GM12878 (cell line): ENCODE data around the gene KDM4C. TPM values are rescaled to one million over a fixed set of nuclear protein-coding genes. Genes with fewer than 3 reads are reported as not detected.

Source experiments
- ATAC-seq: fragments of 200-7000 bp; cut with Tn5 transposase; 3 replicates; pipeline ENCODE4 v1.9.1; 2020; ENCODE audit warnings: mild to moderate bottlenecking, moderate library complexity
- BruUV-seq: library from RNA; stranded (reverse); fragments of 400-500 nt; replicated peaks from 2 replicates; lab custom pipeline; 2021; lab: Mats Ljungman, UMichigan
- CTCF ChIA-PET: fragments of 300-600 bp; sonication (Branson Sonifier 250); formaldehyde crosslinking; extraction: SDS; loops from one replicate; lab custom pipeline; 2021; ENCODE audit warnings: inconsistent platforms; lab: Yijun Ruan, JAX
- POLR2A ChIA-PET: fragments of 350-600 bp; formaldehyde crosslinking; extraction: SDS; loops from one replicate; lab custom pipeline; 2021; ENCODE audit warnings: inconsistent platforms; lab: Charles Lee
- RAD21 ChIA-PET: fragments of 300-600 bp; sonication (Branson Sonifier 250); formaldehyde crosslinking; loops from one replicate; lab custom pipeline; 2023; ENCODE audit warnings: antibody characterized with exemption; ENCODE audit not compliant: unreplicated experiment; lab: Charles Lee
- SMC1A ChIA-PET: fragments of 300-600 bp; sonication (Branson Sonifier 250); formaldehyde crosslinking; loops from one replicate; lab custom pipeline; 2023; ENCODE audit not compliant: unreplicated experiment, uncharacterized antibody; lab: Charles Lee
- DNase-seq: peaks from one replicate; pipeline ENCODE4 v3.0.0-alpha.2; 2011; ENCODE audit warnings: low read depth, low spot score
- FAIRE-seq: peaks from 3 replicates; lab custom pipeline; 2011; peaks lifted over from hg19 to GRCh38; lab: Jason Lieb, UNC
- H2AFZ ChIP-seq: 2 replicates; pipeline ENCODE4 v1.6.0; 2011; ENCODE audit warnings: low read depth, low read length, control low read depth; ENCODE audit not compliant: control insufficient read depth
- H3K27ac ChIP-seq: 2 replicates; pipeline ENCODE4 v1.5.1; 2011; ENCODE audit warnings: control low read depth; ENCODE audit not compliant: control insufficient read depth, insufficient read depth
- H3K27me3 ChIP-seq, 2 experiments: replicated peaks in 1 of 2; 2 replicates each; pipeline versions ENCODE4 v1.6.0 to v1.6.1; 2011; ENCODE audit warnings: low read length in 1 of 2; ENCODE audit not compliant: control insufficient read depth in 2 of 2, insufficient read depth in 2 of 2
- H3K36me3 ChIP-seq, 2 experiments: 2 replicates each; pipeline ENCODE4 v1.5.1; 2011; ENCODE audit warnings: low read length in 1 of 2; ENCODE audit not compliant: control insufficient read depth in 2 of 2, insufficient read depth in 2 of 2
- H3K4me1 ChIP-seq: 2 replicates; pipeline ENCODE4 v1.6.1; 2011; ENCODE audit warnings: mild to moderate bottlenecking, low read length, moderate library complexity, mixed read lengths; ENCODE audit not compliant: control insufficient read depth, insufficient read depth
- H3K4me2 ChIP-seq: 2 replicates; pipeline ENCODE4 v1.6.0; 2011; ENCODE audit warnings: control low read depth; ENCODE audit not compliant: control insufficient read depth, insufficient read depth
- H3K4me3 ChIP-seq: fragments of 200-600 bp; sonication (generic); 2 replicates; pipeline ENCODE4 v1.5.1; 2016
- H3K79me2 ChIP-seq: 2 replicates; pipeline ENCODE4 v1.6.0; 2011; ENCODE audit warnings: low read length; ENCODE audit not compliant: control insufficient read depth, insufficient read depth
- H3K9ac ChIP-seq: 2 replicates; pipeline ENCODE4 v1.8.0; 2011; ENCODE audit warnings: low read length, control low read depth, mixed read lengths; ENCODE audit not compliant: control insufficient read depth, insufficient read depth
- H3K9me3 ChIP-seq: replicated peaks from 3 replicates; pipeline ENCODE4 v1.5.1; 2011; ENCODE audit warnings: mild to moderate bottlenecking, low read length; ENCODE audit not compliant: control insufficient read depth, insufficient read depth
- H4K20me1 ChIP-seq: 2 replicates; pipeline ENCODE4 v1.6.0; 2011; ENCODE audit not compliant: control insufficient read depth, insufficient read depth
- FOXM1 ChIP-seq: IDR thresholded peaks from 2 replicates; pipeline ENCODE4 v1.6.1; 2012; ENCODE audit warnings: low read depth, mild to moderate bottlenecking, inconsistent platforms, low read length, moderate library complexity
- JUNB ChIP-seq: IDR thresholded peaks from 2 replicates; pipeline ENCODE4 v1.6.1; 2016; ENCODE audit warnings: antibody characterized with exemption, mild to moderate bottlenecking
- KLF5 ChIP-seq: fragments of 450-650 bp; IDR thresholded peaks from 2 replicates; pipeline ENCODE4 v1.6.1; 2014; ENCODE audit warnings: mild to moderate bottlenecking; ENCODE audit not compliant: partially characterized antibody
- MEF2B ChIP-seq: fragments of 450-650 bp; IDR thresholded peaks from 2 replicates; pipeline ENCODE4 v1.6.1; 2018; ENCODE audit warnings: mild to moderate bottlenecking, moderate library complexity; ENCODE audit not compliant: partially characterized antibody, poor library complexity, severe bottlenecking
- MYC ChIP-seq: IDR thresholded peaks from 2 replicates; pipeline ENCODE4 v1.6.1; 2011; ENCODE audit warnings: mild to moderate bottlenecking, low read length, moderate library complexity, inconsistent platforms; ENCODE audit not compliant: insufficient read depth, insufficient replicate concordance, insufficient read length, severe bottlenecking
- NBN ChIP-seq: fragments of 450-650 bp; IDR thresholded peaks from 2 replicates; pipeline ENCODE4 v1.6.1; 2016
- NFIC ChIP-seq: IDR thresholded peaks from 2 replicates; pipeline ENCODE4 v1.6.1; 2012; ENCODE audit warnings: low read depth, mild to moderate bottlenecking, inconsistent platforms, low read length, moderate library complexity
- NRF1 ChIP-seq: conservative IDR thresholded peaks from 2 replicates; pipeline ENCODE4 v1.6.1; 2011; ENCODE audit warnings: mild to moderate bottlenecking, low read depth, low read length, improper control_type of control experiment
- SIN3A ChIP-seq: IDR thresholded peaks from 2 replicates; pipeline ENCODE4 v1.6.1; 2012; ENCODE audit warnings: low read depth, low read length, improper control_type of control experiment
- TAF1 ChIP-seq: IDR thresholded peaks from 2 replicates; pipeline ENCODE4 v1.6.1; 2011; ENCODE audit warnings: mild to moderate bottlenecking, low read depth, low read length, borderline replicate concordance
- TCF7 ChIP-seq: IDR thresholded peaks from 2 replicates; pipeline ENCODE4 v1.6.1; 2014; ENCODE audit warnings: antibody characterized with exemption, borderline replicate concordance
- ZBTB33 ChIP-seq: fragments of 450-650 bp; IDR thresholded peaks from 2 replicates; pipeline ENCODE4 v1.6.1; 2017; ENCODE audit warnings: mild to moderate bottlenecking
- ZNF274 ChIP-seq: IDR thresholded peaks from one replicate; pipeline ENCODE4 v1.8.0; 2011; ENCODE audit not compliant: insufficient read length, insufficient read depth
- WGBS: methylation state at CpG from one replicate; pipeline ENCODE4 v1.1.6; 2016; ENCODE audit warnings: low lambda C conversion rate; ENCODE audit not compliant: insufficient replicate concordance, insufficient coverage; ENCODE audit errors: missing lambda C conversion rate; 5-methylcytosine and 5-hydroxymethylcytosine counted together
- in situ Hi-C: fragments of 300-500 bp; cut with MboI; formaldehyde crosslinking; loops from 9 replicates; pipeline ENCODE4 v1.14.3; 2018; ENCODE audit warnings: mixed read lengths
- intact Hi-C: fragments of 100-400 bp; cut with micrococcal nuclease; formaldehyde crosslinking; loops from one replicate; pipeline ENCODE4 v1.14.2; 2022; ENCODE audit not compliant: unreplicated experiment
- polyA plus RNA-seq, 11 experiments: library from polyadenylated mRNA; depleted of rRNA in 4 of 11; unstranded in 6 of 11; stranded (reverse) in 5 of 11; fragments of >200 nt; fragmentation: Nextera tagmentation in 4 of 11; fragmentation: Illumina TruSeq in 1 of 11; extraction: Ambion mirVana in 4 of 11; extraction: Trizol in 1 of 11; gene quantifications; 1 replicate in 1 of 11; 2 replicates in 10 of 11; pipeline versions ENCODE4 v1.2.1 to v1.2.3, GENCODE V29; 2011 to 2016; ENCODE audit warnings: inconsistent platforms in 2 of 11, missing spikeins in 2 of 11, low read depth in 1 of 11
- total RNA-seq, 4 experiments: library from RNA; depleted of rRNA in 3 of 4; stranded (reverse); fragments of >200 nt in 3 of 4; fragmentation: Illumina TruSeq in 1 of 4; extraction: Trizol in 1 of 4; gene quantifications; 2 replicates each; pipeline versions ENCODE4 v1.2.1 to v1.2.3, GENCODE V29; 2013 to 2021
- TF ChIP-seq, protein P1 (sequence below): fragments of 450-650 bp; IDR thresholded peaks from 2 replicates; pipeline ENCODE4 v1.6.1; 2017; ENCODE audit warnings: borderline replicate concordance
- TF ChIP-seq, protein P2 (sequence below): fragments of 450-650 bp; IDR thresholded peaks from 2 replicates; pipeline ENCODE4 v1.6.1; 2017; ENCODE audit warnings: mild to moderate bottlenecking, low read depth, inconsistent platforms; ENCODE audit not compliant: poor library complexity, severe bottlenecking

The KDM4C gene
- total and polyA plus RNA-seq, 10 of the 15 experiments (the other 5 are each of a cell fraction or from before 2014, with no cell fraction given), result 6.8 to 41.2 (median 20.1) TPM

GRCh38 chr9:7085357-7085756 is 327.6 kb downstream of the KDM4C start:
- WGBS, result 97% methylated on average over 4 of the region's 4 CpGs
- no peak for FAIRE-seq

GRCh38 chr9:7086389-7086788 is 328.6 kb downstream of the KDM4C start:
- Histone ChIP-seq H3K36me3 (no peaks in the 10 kb centered on the region; a peak in 2 of 4 replicates), H3K9ac (no peak overlapping the region), H4K20me1 (no peaks in the 10 kb centered on the region), H3K27ac (no peak overlapping the region), H2AFZ (no peak overlapping the region), H3K4me3 (no peak overlapping the region), H3K9me3 (no peaks in the 10 kb centered on the region), H3K27me3 (no peaks in the 10 kb centered on the region), H3K4me1 (no peaks in the 10 kb centered on the region), H3K4me2 (no peak overlapping the region), H3K79me2 (no peaks in the 10 kb centered on the region)
- BruUV-seq, result no TSS peak
- ATAC-seq, result no peak
- intact Hi-C loops (no loop called here), in situ Hi-C loops (no loop called here)
- RAD21 ChIA-PET, result no interaction called here
- SMC1A ChIA-PET, result no interaction called here
- no peak for FAIRE-seq
- CTCF ChIA-PET, result no interaction called here
- DNase-seq, result no peak
- POLR2A ChIA-PET, result no interaction called here
- WGBS, result 96% methylated on average over 3 of the region's 3 CpGs
- TF ChIP-seq MYC (no peak), NBN (no peak), TAF1 (no peak), FOXM1 (no peak), ZBTB33 (no peak), ZNF274 (no peak), NRF1 (no peak), SIN3A (no peak), NFIC (no peak)
- TF ChIP-seq, protein P1, sequence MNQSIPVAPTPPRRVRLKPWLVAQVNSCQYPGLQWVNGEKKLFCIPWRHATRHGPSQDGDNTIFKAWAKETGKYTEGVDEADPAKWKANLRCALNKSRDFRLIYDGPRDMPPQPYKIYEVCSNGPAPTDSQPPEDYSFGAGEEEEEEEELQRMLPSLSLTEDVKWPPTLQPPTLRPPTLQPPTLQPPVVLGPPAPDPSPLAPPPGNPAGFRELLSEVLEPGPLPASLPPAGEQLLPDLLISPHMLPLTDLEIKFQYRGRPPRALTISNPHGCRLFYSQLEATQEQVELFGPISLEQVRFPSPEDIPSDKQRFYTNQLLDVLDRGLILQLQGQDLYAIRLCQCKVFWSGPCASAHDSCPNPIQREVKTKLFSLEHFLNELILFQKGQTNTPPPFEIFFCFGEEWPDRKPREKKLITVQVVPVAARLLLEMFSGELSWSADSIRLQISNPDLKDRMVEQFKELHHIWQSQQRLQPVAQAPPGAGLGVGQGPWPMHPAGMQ, result no peak

More at GRCh38 chr9:7085357-7085756, 327.6 kb downstream of the KDM4C start:
- no peaks in the 10 kb centered on the region; a peak in 2 of 4 replicates for H3K36me3 ChIP-seq
- TF ChIP-seq JUNB, result no peak
- no peak for TF ChIP-seq MEF2B
- no peak for TF ChIP-seq TCF7
- TF ChIP-seq KLF5, result no peak
- TF ChIP-seq, protein P2, sequence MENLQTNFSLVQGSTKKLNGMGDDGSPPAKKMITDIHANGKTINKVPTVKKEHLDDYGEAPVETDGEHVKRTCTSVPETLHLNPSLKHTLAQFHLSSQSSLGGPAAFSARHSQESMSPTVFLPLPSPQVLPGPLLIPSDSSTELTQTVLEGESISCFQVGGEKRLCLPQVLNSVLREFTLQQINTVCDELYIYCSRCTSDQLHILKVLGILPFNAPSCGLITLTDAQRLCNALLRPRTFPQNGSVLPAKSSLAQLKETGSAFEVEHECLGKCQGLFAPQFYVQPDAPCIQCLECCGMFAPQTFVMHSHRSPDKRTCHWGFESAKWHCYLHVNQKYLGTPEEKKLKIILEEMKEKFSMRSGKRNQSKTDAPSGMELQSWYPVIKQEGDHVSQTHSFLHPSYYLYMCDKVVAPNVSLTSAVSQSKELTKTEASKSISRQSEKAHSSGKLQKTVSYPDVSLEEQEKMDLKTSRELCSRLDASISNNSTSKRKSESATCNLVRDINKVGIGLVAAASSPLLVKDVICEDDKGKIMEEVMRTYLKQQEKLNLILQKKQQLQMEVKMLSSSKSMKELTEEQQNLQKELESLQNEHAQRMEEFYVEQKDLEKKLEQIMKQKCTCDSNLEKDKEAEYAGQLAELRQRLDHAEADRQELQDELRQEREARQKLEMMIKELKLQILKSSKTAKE, result no peak
- TF ChIP-seq, all 136 proteins: peak for 0
- Histone ChIP-seq H3K79me2 (no peaks in the 10 kb centered on the region), H3K27ac (no peak overlapping the region), H3K9me3 (no peaks in the 10 kb centered on the region), H4K20me1 (no peaks in the 10 kb centered on the region), H3K4me2 (no peak overlapping the region), H3K4me3 (no peak overlapping the region), H3K27me3 (no peaks in the 10 kb centered on the region), H3K9ac (no peak overlapping the region), H3K4me1 (no peaks in the 10 kb centered on the region), H2AFZ (no peak overlapping the region)
- RAD21 ChIA-PET, result no interaction called here
- CTCF ChIA-PET, result interaction anchor here (0.6 kb wide), 1 partner anchor 39 kb away, joined by 3 read pairs; no protein-coding TSS in a partner anchor
- POLR2A ChIA-PET, result no interaction called here
- DNase-seq (no peak), ATAC-seq (no peak)
- in situ Hi-C loops, result no loop called here
- BruUV-seq, result no TSS peak
- intact Hi-C loops, result no loop called here
- SMC1A ChIA-PET, result no interaction called here
